ENCODE measurements around the gene STH.
A peak's percentile ranks its signal among the peaks of the same experiment; 100 is the strongest.

STH gene

GRCh38 chr17:46028981-46029565, 30.0 kb downstream of the STH start:
- Histone ChIP-seq H3K9me3 (ENCODE audit: control insufficient read depth, insufficient read depth, low read depth, low read length) (no peaks in the 10 kb centered on the region), H3K4me1 (ENCODE audit: control insufficient read depth, insufficient read depth, low read length) (no peaks in the 10 kb centered on the region), H3K4me3 (ENCODE audit: low read depth, low read length) (no peak overlapping the region), H3K36me3 (ENCODE audit: control insufficient read depth in 2 of 2, insufficient read depth in 1 of 2, low read length in 2 of 2) (peaks cover 18 to 91% of the 10 kb centered on the region in 2 experiments; a peak in 2 of 3 replicates), H3K27ac (ENCODE audit: extremely low read depth, low read depth, low read length) (no peak overlapping the region)
- ChIA-PET CTCF (interaction anchor here (0.6 to 3.9 kb wide), 2 partner anchors 15 to 183 kb away, joined by 4 to 18 read pairs; no protein-coding TSS in a partner anchor), POLR2A (no interaction called here)
- TF ChIP-seq ZNF121 (tag by site-specific recombination; IDR thresholded peaks at IDR 0.05) (0 out of 2 replicates have a peak, but pooled peaks have one; percentile 67), ZBTB17 (tag by site-specific recombination; IDR thresholded peaks at IDR 0.05) (peak; percentile 92), ZNF624 (tag by site-specific recombination; IDR thresholded peaks at IDR 0.05) (no peak), ZNF23 (tag by site-specific recombination; IDR thresholded peaks at IDR 0.05; ENCODE audit: borderline replicate concordance) (no peak), MYNN (tag by site-specific recombination; IDR thresholded peaks at IDR 0.05; ENCODE audit: borderline replicate concordance) (no peak), MEIS1 (CRISPR knock-in tag; IDR thresholded peaks at IDR 0.05; ENCODE audit: borderline replicate concordance) (no peak), ZNF544 (tag by site-specific recombination; IDR thresholded peaks at IDR 0.05) (no peak), ZNF433 (tag by site-specific recombination; IDR thresholded peaks at IDR 0.05; ENCODE audit: low read depth) (no peak), ZNF292 (tag by site-specific recombination; IDR thresholded peaks at IDR 0.05; ENCODE audit: borderline replicate concordance, low read depth) (no peak), ZNF335 (tag by site-specific recombination; conservative IDR thresholded peaks at IDR 0.05) (no peak), KLF17 (tag by site-specific recombination; IDR thresholded peaks at IDR 0.05) (no peak), ZNF670 (tag by site-specific recombination; IDR thresholded peaks at IDR 0.05; ENCODE audit: low read depth) (no peak)

- TF ChIP-seq, protein P1, sequence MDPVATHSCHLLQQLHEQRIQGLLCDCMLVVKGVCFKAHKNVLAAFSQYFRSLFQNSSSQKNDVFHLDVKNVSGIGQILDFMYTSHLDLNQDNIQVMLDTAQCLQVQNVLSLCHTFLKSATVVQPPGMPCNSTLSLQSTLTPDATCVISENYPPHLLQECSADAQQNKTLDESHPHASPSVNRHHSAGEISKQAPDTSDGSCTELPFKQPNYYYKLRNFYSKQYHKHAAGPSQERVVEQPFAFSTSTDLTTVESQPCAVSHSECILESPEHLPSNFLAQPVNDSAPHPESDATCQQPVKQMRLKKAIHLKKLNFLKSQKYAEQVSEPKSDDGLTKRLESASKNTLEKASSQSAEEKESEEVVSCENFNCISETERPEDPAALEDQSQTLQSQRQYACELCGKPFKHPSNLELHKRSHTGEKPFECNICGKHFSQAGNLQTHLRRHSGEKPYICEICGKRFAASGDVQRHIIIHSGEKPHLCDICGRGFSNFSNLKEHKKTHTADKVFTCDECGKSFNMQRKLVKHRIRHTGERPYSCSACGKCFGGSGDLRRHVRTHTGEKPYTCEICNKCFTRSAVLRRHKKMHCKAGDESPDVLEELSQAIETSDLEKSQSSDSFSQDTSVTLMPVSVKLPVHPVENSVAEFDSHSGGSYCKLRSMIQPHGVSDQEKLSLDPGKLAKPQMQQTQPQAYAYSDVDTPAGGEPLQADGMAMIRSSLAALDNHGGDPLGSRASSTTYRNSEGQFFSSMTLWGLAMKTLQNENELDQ (tag by site-specific recombination; IDR thresholded peaks at IDR 0.05; ENCODE audit: low read depth) = no peak
- TF ChIP-seq PRDM1 (tag by site-specific recombination; IDR thresholded peaks at IDR 0.05) = peak; percentile 70; the same call in 1 of the 2 replicates
- no peak for TF ChIP-seq ZNF184 (tag by site-specific recombination; IDR thresholded peaks at IDR 0.05)
- TF ChIP-seq ZNF747 (tag by site-specific recombination; IDR thresholded peaks at IDR 0.05) = no peak
- TF ChIP-seq ZBTB17 (tag by site-specific recombination; IDR thresholded peaks at IDR 0.05) = 0 out of 2 replicates have a peak, but pooled peaks have one; percentile 6
- no peak for TF ChIP-seq MZF1 (tag by site-specific recombination; IDR thresholded peaks at IDR 0.05; ENCODE audit: borderline replicate concordance)
- POLR2A ChIA-PET = no interaction called here
- Histone ChIP-seq H3K9me3 (ENCODE audit: control insufficient read depth, insufficient read depth, low read depth, low read length) (no peaks in the 10 kb centered on the region), H3K27ac (ENCODE audit: extremely low read depth, low read depth, low read length) (no peak overlapping the region), H3K4me1 (ENCODE audit: control insufficient read depth, insufficient read depth, low read length) (no peaks in the 10 kb centered on the region), H3K36me3 (ENCODE audit: control insufficient read depth in 2 of 2, insufficient read depth in 1 of 2, low read length in 2 of 2) (peaks cover 23 to 96% of the 10 kb centered on the region in 2 experiments; a peak in 2 of 3 replicates), H3K4me3 (ENCODE audit: low read depth, low read length) (no peak overlapping the region)
- CTCF ChIA-PET = interaction anchor here (0.6 to 3.9 kb wide), 6 partner anchors 9 to 182 kb away, joined by 3 to 18 read pairs (median 4); no protein-coding TSS in a partner anchor
Observed at GRCh38 chr17:46029627-46030026, 30.6 kb downstream of the STH start.

GRCh38 chr17:46030752-46031151, 31.7 kb downstream of the STH start:
- Histone ChIP-seq H3K27ac (ENCODE audit: extremely low read depth, low read depth, low read length) (no peak overlapping the region), H3K36me3 (ENCODE audit: control insufficient read depth in 2 of 2, insufficient read depth in 1 of 2, low read length in 2 of 2) (peaks cover 30 to 96% of the 10 kb centered on the region in 2 experiments; a peak in 2 of 3 replicates), H3K4me1 (ENCODE audit: control insufficient read depth, insufficient read depth, low read length) (no peaks in the 10 kb centered on the region), H3K4me3 (ENCODE audit: low read depth, low read length) (no peak overlapping the region), H3K9me3 (ENCODE audit: control insufficient read depth, insufficient read depth, low read depth, low read length) (no peaks in the 10 kb centered on the region)
- ChIA-PET POLR2A (no interaction called here), CTCF (interaction anchor here (0.7 to 1.0 kb wide), 3 partner anchors 12 to 27 kb away, joined by 4 to 5 read pairs (median 5); no protein-coding TSS in a partner anchor)
- TF ChIP-seq ZNF707 (tag by site-specific recombination; IDR thresholded peaks at IDR 0.05) (no peak), ZNF600 (tag by site-specific recombination; IDR thresholded peaks at IDR 0.05) (peak; percentile 77)

Measured in HEK293 (cell line).